K562 (cell line): ENCODE measurements around the gene MAN1B1. TPM values are rescaled to one million over a fixed set of nuclear protein-coding genes. Genes with fewer than 3 reads are reported as not detected.

Source experiments
- CTBP1 ChIP-seq: fragments of 450-650 bp; IDR thresholded peaks from 2 replicates; pipeline ENCODE4 v1.6.1; 2016; ENCODE audit warnings: borderline replicate concordance
- E2F8 ChIP-seq: fragments of 450-650 bp; IDR thresholded peaks from 2 replicates; pipeline ENCODE4 v1.7.1; 2018; ENCODE audit warnings: mild to moderate bottlenecking, low read depth; ENCODE audit not compliant: partially characterized antibody
- HDAC3 ChIP-seq: fragments of 450-650 bp; IDR thresholded peaks from 2 replicates; pipeline ENCODE4 v1.6.1; 2018; ENCODE audit warnings: borderline replicate concordance, mild to moderate bottlenecking, moderate library complexity; ENCODE audit not compliant: partially characterized antibody
- HNRNPK ChIP-seq: fragments of 200-400 bp; formaldehyde crosslinking; IDR thresholded peaks from one replicate; pipeline ENCODE4 v1.6.1; 2018; ENCODE audit warnings: mild to moderate bottlenecking, low read depth, low read length; ENCODE audit not compliant: poor library complexity, severe bottlenecking
- MEIS2 ChIP-seq: fragments of 450-650 bp; IDR thresholded peaks from 2 replicates; pipeline ENCODE4 v1.6.1; 2014; ENCODE audit warnings: mild to moderate bottlenecking; ENCODE audit not compliant: partially characterized antibody
- MTA3 ChIP-seq: fragments of 450-650 bp; formaldehyde crosslinking; IDR thresholded peaks from 2 replicates; pipeline ENCODE4 v1.6.1; 2017; ENCODE audit warnings: mild to moderate bottlenecking, borderline replicate concordance
- NR4A1 ChIP-seq, 2 experiments: fragments of 250-450 bp in 1 of 2; fragments of 450-650 bp in 1 of 2; sonication (Bioruptor Pico) in 1 of 2; IDR thresholded peaks; 2 replicates each; pipeline versions ENCODE4 v1.4.0 to v1.6.1; 2016 to 2020; ENCODE audit warnings: mild to moderate bottlenecking in 2 of 2, missing compliant biosample characterization in 1 of 2, missing genetic modification characterization in 1 of 2, moderate library complexity in 1 of 2
- RBM15 ChIP-seq: fragments of 200-400 bp; formaldehyde crosslinking; IDR thresholded peaks from 2 replicates; pipeline ENCODE4 v1.6.1; 2018; ENCODE audit warnings: mild to moderate bottlenecking, low read length, moderate library complexity; ENCODE audit not compliant: insufficient read depth
- TEAD4 ChIP-seq, 2 experiments: sonication (generic) in 1 of 2; formaldehyde crosslinking in 1 of 2; IDR thresholded peaks; 2 replicates each; pipeline versions ENCODE4 v1.6.1 to v1.8.0; 2012 to 2022; ENCODE audit warnings: borderline replicate concordance in 1 of 2, inconsistent platforms in 1 of 2, low read length in 1 of 2, mild to moderate bottlenecking in 1 of 2, missing genetic modification reagents in 1 of 2
- ZNF280B ChIP-seq: fragments of 250-450 bp; sonication (Bioruptor Pico); IDR thresholded peaks from 2 replicates; pipeline ENCODE4 v1.5.1; 2021; ENCODE audit warnings: mild to moderate bottlenecking
- ZNF407 ChIP-seq: fragments of 450-650 bp; IDR thresholded peaks from 2 replicates; pipeline ENCODE4 v1.6.1; 2016; ENCODE audit warnings: low read depth
- polyA plus RNA-seq, 8 experiments: library from polyadenylated mRNA; depleted of rRNA in 4 of 8; stranded (reverse) in 5 of 8; unstranded in 3 of 8; fragments of >200 nt; fragmentation: Nextera tagmentation in 2 of 8; fragmentation: Illumina TruSeq in 1 of 8; extraction: Ambion mirVana in 2 of 8; extraction: Trizol in 1 of 8; gene quantifications; 2 replicates each; pipeline versions ENCODE4 v1.2.1 to v1.2.3, GENCODE V29; 2011 to 2014; ENCODE audit warnings: inconsistent platforms in 1 of 8, missing spikeins in 1 of 8
- total RNA-seq, 7 experiments: library from RNA; depleted of rRNA in 6 of 7; stranded (reverse); fragments of >200 nt in 6 of 7; fragmentation: Illumina TruSeq in 2 of 7; extraction: Trizol in 2 of 7; gene quantifications; 2 replicates each; pipeline versions ENCODE4 v1.2.1 to v1.2.3, GENCODE V29; 2011 to 2021; ENCODE audit warnings: low replicate concordance in 1 of 7
- TF ChIP-seq, protein P1 (sequence below), 2 experiments: fragments of 450-650 bp in 1 of 2; sonication (generic) in 1 of 2; formaldehyde crosslinking; conservative IDR thresholded peaks; 2 replicates each; pipeline versions ENCODE4 v1.4.0 to v1.8.1; 2020 to 2022; ENCODE audit warnings: mild to moderate bottlenecking in 1 of 2, missing genetic modification reagents in 1 of 2

Gene MAN1B1
- total and polyA plus RNA-seq, 9 of the 15 experiments (the other 6 are each of a cell fraction or from before 2014, with no cell fraction given), result 0.55 to 36.6 (median 27.3) TPM

- TF ChIP-seq E2F8 (no peak), ZNF407 (no peak), MEIS2 (peak; percentile 79), MTA3 (no peak), NR4A1 (CRISPR knock-in tag; IDR thresholded peaks at IDR 0.05) (no peak), NR4A1 (tag; IDR thresholded peaks at IDR 0.05) (no peak), TEAD4 (IDR thresholded peaks at IDR 0.05; ENCODE audit: low read length) (peak; percentile 73), TEAD4 (CRISPR knock-in tag; IDR thresholded peaks at IDR 0.05; ENCODE audit: borderline replicate concordance) (no peak), HNRNPK (no peak), RBM15 (no peak), CTBP1 (no peak), ZNF280B (CRISPR knock-in tag) (no peak), HDAC3 (no peak)
- TF ChIP-seq, protein P1, sequence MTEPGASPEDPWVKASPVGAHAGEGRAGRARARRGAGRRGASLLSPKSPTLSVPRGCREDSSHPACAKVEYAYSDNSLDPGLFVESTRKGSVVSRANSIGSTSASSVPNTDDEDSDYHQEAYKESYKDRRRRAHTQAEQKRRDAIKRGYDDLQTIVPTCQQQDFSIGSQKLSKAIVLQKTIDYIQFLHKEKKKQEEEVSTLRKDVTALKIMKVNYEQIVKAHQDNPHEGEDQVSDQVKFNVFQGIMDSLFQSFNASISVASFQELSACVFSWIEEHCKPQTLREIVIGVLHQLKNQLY (CRISPR knock-in tag; conservative IDR thresholded peaks at IDR 0.05), result no peak
These were observed 71.0 kb downstream of the MAN1B1 start (continued) for GRCh38 chr9:137157618-137158415.
